ENCODE results near the gene ADAMTS2.

GRCh38 chr5:179244044-179244443 lies 101.2 kb downstream of the ADAMTS2 start:
- TF ChIP-seq CTCF (conservative IDR thresholded peaks at IDR 0.05; ENCODE audit: low read depth, low read length) (no peak), EZH2 (IDR thresholded peaks at IDR 0.05; ENCODE audit: low read length, unreplicated experiment) (no peak), EZH2phosphoT487 (IDR thresholded peaks at IDR 0.05; ENCODE audit: borderline replicate concordance, low read length) (no peak)
